ENCODE results near the gene BCAS4. TPM values are rescaled to one million over a fixed set of nuclear protein-coding genes. Genes with fewer than 3 reads are reported as not detected.
"Not testable (repeated sequence)": the region's sequence is repeated elsewhere in the genome, so short reads cannot be mapped to it uniquely, and the experiment has no call there.

The BCAS4 gene
- polyA plus RNA-seq, 4 donors = 4.2 to 6.9 (median 5.4) TPM

- DNase-seq (ENCODE audit: low read depth in 4 of 4, low spot score in 3 of 4) = not testable (repeated sequence)
These were observed 25.2 kb upstream of the BCAS4 start for GRCh38 chr20:50769551-50770085.

GRCh38 chr20:50771419-50772080, 23.3 kb upstream of the BCAS4 start:
- DNase-seq (ENCODE audit: low read depth in 4 of 4, low spot score in 3 of 4) = not testable (repeated sequence)

- DNase-seq (ENCODE audit: low read depth in 4 of 4, low spot score in 3 of 4) = no peak
These were observed 22.3 kb upstream of the BCAS4 start for GRCh38 chr20:50772420-50773185.

DNA sequence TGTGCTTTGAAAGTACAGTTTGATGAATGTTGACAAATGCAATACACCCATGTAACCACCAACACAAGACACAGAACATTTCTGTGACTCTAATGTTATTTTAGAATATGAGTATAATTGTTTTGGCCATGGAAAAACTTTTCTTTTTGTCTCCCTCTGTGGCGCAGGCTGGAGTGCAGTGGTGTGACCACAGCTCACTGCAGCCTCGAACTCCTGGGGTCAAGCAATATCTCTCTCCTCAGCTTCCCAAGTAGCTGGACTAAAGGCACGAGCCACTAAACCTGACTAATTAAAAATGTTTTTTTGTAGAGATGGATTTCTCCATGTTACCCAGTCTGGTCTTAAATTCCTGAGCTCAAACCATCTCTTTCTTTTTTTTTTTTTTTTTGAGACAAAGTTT, 20.3 kb upstream of the BCAS4 start:
- DNase-seq (ENCODE audit: low read depth in 4 of 4, low spot score in 3 of 4) = no peak

GRCh38 chr20:50776122-50776817, 18.6 kb upstream of the BCAS4 start:
- no peak for DNase-seq (ENCODE audit: low read depth in 4 of 4, low spot score in 3 of 4)

GRCh38 chr20:50777373-50777772, 17.5 kb upstream of the BCAS4 start:
- DNase-seq (ENCODE audit: low read depth in 4 of 4, low spot score in 3 of 4) = no peak

- DNase-seq (ENCODE audit: low read depth in 4 of 4, low spot score in 3 of 4) = not testable (repeated sequence)
These were observed 15.9 kb upstream of the BCAS4 start for GRCh38 chr20:50778994-50779393.

DNA sequence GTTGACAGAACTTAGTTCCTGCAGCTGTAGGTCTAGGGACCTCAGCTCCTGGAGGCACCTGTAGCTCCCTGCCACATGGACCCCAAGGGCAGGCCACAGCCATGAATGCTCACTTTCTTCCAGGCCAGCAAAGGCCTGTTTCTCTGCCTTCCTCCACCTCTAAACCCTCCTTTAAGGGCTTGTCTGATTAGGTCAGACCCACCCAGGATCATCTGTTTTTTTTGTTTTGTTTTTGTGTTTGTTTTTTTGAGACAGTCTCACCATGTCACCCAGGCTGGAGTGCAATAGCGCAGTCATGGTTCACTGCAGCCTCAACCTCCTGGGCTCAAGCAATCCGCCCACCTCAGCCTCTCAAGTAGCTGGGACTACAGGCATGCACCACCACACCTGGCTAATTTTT, 11.5 kb upstream of the BCAS4 start:
- DNase-seq (ENCODE audit: low read depth in 4 of 4, low spot score in 3 of 4) = no peak

DNA sequence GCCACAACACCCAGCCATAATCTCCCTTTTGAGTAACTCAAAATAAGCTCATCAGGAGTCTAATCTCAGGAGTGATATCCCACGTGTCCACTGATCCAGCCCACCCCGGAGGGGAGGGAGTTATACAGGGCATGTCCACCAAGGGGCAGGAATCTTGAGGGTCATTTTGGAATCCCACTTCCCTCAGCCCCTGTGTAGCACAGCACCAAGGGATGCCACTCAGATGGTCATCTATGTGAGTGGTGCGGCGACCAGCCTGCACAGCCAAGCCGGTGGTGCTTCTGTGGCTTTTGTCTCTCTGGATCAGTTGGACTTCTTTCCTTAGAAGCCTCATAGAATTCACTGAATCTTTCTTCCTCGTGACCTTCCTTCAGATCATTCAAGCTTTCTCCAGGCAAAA, 11.0 kb upstream of the BCAS4 start:
- no peak for DNase-seq (ENCODE audit: low read depth in 4 of 4, low spot score in 3 of 4)

DNA sequence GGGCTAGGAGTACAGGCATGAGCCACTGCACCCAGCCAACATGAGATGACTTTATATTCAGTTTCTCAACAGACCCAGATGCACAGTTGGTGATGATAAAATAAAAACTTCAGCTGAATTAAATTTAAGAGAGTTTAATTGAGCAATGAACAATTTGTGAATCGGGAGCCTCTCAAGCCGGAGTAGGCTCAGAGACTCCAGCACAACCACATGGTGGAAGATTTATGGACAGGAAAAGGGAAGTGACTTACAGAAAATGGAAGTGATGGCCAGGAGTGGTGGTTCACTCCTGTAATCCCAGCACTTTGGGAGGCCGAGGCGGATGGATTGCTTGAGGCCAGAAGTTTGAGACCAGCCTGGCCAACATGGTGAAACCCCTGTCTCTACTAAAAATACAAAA, 10.4 kb upstream of the BCAS4 start:
- no peak for DNase-seq (ENCODE audit: low read depth in 4 of 4, low spot score in 3 of 4)

DNA sequence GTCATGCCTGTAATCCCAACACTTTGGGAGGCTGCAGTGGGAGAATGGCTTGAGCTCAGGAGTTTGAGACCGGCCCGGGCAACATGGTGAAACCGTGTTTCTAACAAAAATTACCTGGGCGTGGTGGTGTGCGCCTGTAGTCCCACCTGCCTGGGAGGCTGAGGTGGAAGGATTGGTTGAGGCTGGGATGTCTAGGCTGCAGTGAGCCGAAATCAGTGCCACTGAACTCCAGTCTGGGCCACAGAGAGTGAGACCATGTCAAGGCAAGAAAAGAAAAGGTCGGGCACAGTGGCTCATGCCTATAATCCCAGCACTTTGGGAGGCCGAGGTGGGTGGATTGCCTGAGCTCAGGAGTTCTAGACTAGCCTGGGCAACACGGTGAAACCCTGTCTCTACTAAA, 8.2 kb upstream of the BCAS4 start:
- no peak for DNase-seq (ENCODE audit: low read depth in 4 of 4, low spot score in 3 of 4)

GRCh38 chr20:50787181-50787580, 7.7 kb upstream of the BCAS4 start:
- no peak for DNase-seq (ENCODE audit: low read depth in 4 of 4, low spot score in 3 of 4)

DNA sequence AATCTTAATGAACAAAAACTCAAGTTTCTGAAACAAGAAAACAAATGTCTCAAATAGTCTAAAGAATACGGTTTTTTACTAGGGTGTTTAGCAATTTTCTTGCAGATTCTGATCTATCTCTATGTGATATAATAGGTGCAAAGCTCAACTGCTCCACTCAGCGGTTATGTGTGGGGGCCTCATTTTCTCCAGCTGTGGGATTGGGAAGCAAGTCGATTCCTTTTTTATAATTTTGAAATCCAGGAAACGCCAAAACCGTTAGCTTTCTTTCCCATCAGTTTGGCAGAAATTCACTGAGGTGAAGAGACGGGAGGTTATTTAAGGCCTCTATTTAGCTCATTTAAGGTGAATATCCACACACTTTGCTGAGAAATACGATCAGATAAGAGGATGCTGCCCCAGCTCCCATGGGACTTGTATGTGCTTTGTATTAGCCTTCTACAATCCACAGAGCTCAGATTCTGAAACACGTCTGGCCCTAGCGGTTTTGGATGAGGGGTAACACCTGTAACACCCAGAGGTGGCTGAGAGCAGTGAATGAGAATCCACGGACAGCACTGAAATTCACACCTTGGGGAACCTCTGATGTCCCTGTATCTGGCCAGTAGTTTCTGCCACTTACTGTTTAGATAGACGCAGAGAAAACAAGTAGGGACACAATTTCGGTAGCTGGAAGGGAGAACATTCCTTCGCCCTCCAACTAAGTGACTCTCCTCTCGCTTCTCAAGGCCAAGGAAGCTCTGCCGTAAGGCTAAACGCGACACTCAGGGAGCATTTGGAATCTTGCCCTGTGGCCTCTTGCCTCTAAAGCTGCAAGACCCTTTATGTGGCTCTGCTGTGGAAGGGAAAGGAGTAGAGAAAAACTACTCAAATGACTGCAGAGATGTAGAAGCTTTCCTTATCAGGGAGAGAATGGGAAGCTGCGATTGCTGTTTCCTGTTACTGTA, 6.5 kb upstream of the BCAS4 start:
- no peak for DNase-seq (ENCODE audit: low read depth in 4 of 4, low spot score in 3 of 4)

- no peak for DNase-seq (ENCODE audit: low read depth in 4 of 4, low spot score in 3 of 4)
These were observed 4.8 kb upstream of the BCAS4 start for GRCh38 chr20:50789968-50790650.

DNA sequence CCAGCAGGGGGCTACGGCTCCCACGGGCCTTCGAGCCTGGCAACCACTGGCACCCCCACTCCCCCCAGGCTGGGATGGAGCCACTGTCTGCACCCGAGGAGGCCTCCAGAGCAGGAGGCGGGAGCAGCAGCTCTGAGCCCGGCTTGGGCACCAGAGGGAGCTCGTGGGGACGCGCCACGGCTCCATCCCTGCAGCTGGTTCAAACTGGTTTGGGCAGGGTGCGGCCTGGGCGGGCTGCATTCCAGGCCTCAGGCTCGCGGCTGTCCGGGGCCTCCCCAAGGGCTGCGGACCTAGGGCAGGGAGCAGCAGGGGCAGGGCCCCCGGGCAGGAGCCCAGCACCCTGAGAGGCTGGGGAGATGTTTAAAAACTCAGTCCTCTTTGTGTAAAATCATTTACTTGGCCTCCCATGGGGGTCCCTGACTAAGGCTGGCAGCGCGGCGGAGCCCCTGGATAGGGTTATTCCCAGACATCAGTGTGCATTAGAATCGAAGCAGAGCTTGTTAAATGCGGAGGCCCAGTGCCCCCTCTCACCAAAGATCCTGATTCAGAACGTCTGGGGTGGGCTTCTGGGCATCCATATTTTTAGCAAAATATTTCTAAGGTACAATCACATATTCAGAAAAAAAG, 4.1 kb upstream of the BCAS4 start:
- peak; percentile 83 to 89 (median 84) for DNase-seq (ENCODE audit: low read depth in 4 of 4, low spot score in 3 of 4)

DNA sequence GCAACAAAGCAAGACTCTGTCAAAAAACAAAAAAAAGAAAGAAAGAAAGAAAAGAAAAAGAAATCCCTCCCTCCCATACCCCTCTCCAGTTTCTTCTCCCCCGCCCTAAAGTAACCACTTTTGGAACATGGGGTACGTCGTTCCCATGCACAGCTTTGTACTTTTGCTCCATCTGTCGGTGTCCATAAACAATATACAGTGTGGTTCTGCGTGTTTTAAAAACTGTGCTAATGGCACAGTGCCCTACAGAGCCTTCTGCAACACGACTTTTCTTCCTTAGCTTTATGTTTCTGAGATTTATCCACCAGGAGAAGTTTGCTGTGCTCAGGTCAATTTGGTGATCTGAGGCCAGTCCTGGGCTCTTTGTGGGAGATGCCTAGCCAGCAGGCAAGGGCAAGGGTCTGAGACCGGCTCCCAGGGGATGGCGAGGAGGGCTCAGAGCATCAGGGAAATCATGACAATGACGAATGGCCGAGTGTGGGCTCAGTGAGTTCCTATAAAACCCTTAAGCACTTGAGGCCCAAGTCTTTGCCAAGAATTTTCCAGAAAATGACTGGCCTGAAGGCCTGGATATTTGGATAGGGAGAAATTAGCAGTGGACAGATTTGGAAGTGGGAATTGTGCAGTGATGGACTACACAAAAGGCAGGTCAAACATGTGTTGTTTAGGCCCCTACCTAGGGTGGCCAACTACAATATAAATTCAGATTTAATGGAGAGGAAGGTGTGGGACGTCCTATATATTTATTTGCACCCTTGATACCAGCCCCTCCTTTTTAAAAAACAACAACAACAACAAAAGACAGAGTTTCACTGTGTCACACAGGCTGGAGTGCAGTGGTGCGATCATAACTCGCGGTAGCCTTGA, 1.9 kb upstream of the BCAS4 start:
- DNase-seq (ENCODE audit: low read depth in 4 of 4, low spot score in 3 of 4) = no peak

DNA sequence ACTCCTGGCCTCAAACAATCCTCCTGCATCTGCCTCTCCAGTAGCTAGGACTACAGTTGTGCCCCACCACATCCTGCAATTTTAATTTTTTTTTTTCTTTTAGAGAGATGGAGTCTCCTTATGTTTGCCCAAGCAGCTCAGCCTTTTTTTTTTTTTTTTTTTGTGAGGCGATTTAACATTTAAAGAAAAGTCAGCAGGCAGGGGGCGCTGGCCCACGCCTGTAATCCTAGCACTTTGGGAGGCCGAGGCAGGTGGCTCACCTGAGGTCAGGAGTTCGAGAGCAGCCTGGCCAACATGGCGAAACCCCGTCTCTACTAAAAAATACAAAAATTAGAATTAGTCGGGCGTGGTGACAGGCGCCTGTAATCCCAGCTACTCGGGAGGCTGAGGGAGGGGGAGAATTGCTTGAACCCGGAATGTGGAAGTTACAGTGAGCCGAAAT, 1.3 kb upstream of the BCAS4 start:
- DNase-seq (ENCODE audit: low read depth in 4 of 4, low spot score in 3 of 4) = not testable (repeated sequence)

DNA sequence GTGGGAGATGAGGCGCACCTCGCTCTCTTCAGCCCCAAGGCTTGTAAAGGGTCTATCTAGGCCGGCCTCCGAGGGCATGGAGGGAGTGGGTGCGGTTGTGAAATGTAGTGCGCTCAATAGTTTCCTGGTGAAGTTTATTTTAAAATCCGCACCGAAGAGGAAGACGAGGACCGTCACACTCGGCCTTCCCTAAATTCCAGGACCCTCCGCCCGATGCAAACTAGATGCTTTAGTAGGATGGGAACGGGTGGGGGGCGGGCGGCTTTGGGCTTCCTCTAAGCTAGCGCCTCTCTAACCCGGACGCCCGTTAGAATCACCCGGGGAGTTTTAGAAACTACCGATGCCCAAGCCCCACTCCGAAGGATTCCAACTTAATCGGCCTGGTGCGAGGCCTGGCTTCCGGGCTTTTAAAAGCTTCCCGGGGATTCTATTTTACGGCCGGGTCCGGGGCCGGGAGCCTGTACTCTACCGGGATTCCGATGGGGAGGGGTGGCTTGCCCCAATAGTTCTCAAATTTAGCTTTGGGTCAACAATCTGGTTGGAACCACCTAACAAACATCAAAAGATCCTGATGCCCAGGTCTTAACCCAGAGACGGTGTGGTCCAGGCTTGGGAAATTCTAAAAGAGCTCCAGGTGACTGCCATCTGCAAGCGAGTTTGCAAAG, 548 bp upstream of the BCAS4 start:
- no peak for DNase-seq (ENCODE audit: low read depth in 4 of 4, low spot score in 3 of 4)

Measured in right renal pelvis (tissue), 4 donors.